Activated T-cell treated with anti-CD3 and anti-CD28 coated beads, Interleukin-2, amount 50 U/mL, for 72 hours (primary cell): Measurements from ENCODE around the gene CDH24. TPM values are rescaled to one million over a fixed set of nuclear protein-coding genes. Genes with fewer than 3 reads are reported as not detected.
A peak's percentile ranks its signal among the peaks of the same experiment; 100 is the strongest.
"Not testable (repeated sequence)": the region's sequence is repeated elsewhere in the genome, so short reads cannot be mapped to it uniquely, and the experiment has no call there.

Experiments used
- ATAC-seq, 2 donors: fragments of 150-1000 bp; cut with Tn5 transposase; replicated peaks in 1 of 2; 2 replicates each; pipeline ENCODE4 v1.10.0; 2021; ENCODE audit warnings: moderate library complexity in 2 of 2, mild to moderate bottlenecking in 1 of 2
- DNase-seq, 2 donors: peaks; one replicate each; pipeline ENCODE4 v3.0.0; 2021 to 2022; ENCODE audit warnings: mixed read lengths in 1 of 2
- H3K27ac Mint-ChIP-seq: one replicate; pipeline ENCODE4 v1.8.0; 2022; ENCODE audit warnings: mild to moderate bottlenecking, moderate library complexity, mixed read lengths
- H3K27me3 Mint-ChIP-seq: one replicate; pipeline ENCODE4 v1.8.0; 2022; ENCODE audit warnings: low read depth, mixed read lengths
- H3K36me3 Mint-ChIP-seq, 2 donors: one replicate each; pipeline ENCODE4 v1.8.0; 2022; ENCODE audit warnings: mixed read lengths in 2 of 2, mild to moderate bottlenecking in 1 of 2; ENCODE audit not compliant: insufficient read depth in 2 of 2
- H3K4me1 Mint-ChIP-seq: one replicate; pipeline ENCODE4 v1.8.0; 2022; ENCODE audit warnings: low read depth, mixed read lengths
- H3K4me3 Mint-ChIP-seq, 2 donors: one replicate each; pipeline ENCODE4 v1.8.0; 2022; ENCODE audit warnings: mild to moderate bottlenecking in 2 of 2, mixed read lengths in 2 of 2, moderate library complexity in 2 of 2
- H3K9me3 Mint-ChIP-seq, 2 donors: one replicate each; pipeline ENCODE4 v1.8.0; 2022; ENCODE audit warnings: mixed read lengths in 2 of 2
- total RNA-seq, 2 donors: library from RNA; stranded (reverse); gene quantifications; one replicate each; pipeline ENCODE4 v1.2.3, GENCODE V29; 2022

Gene CDH24
- total RNA-seq, 2 donors from 2014 or later = 0.82 to 1.5 TPM

- peak overlapping the region; percentile 25 for H3K27ac Mint-ChIP-seq
- ATAC-seq (no peak), DNase-seq (no peak)
- H3K9me3 Mint-ChIP-seq = no peaks in the 10 kb centered on the region
- H3K4me3 Mint-ChIP-seq = peak overlapping the region in 1 of 2 donors; percentile 13
- H3K27me3 Mint-ChIP-seq = no peaks in the 10 kb centered on the region
- H3K4me1 Mint-ChIP-seq = peaks cover 72% of the 10 kb centered on the region
- peaks cover 3 to 21% of the 10 kb centered on the region in 2 donors for H3K36me3 Mint-ChIP-seq
Measured at GRCh38 chr14:23023795-23024152, 33.5 kb downstream of the CDH24 start.

GRCh38 chr14:23023022-23023794, 34.1 kb downstream of the CDH24 start:
- peaks cover 2 to 21% of the 10 kb centered on the region in 2 donors for H3K36me3 Mint-ChIP-seq
- peak overlapping the region; percentile 16 to 60 for H3K4me3 Mint-ChIP-seq
- no peaks in the 10 kb centered on the region for H3K9me3 Mint-ChIP-seq
- DNase-seq (no peak), ATAC-seq (no peak)
- H3K4me1 Mint-ChIP-seq = peaks cover 68% of the 10 kb centered on the region
- no peaks in the 10 kb centered on the region for H3K27me3 Mint-ChIP-seq
- peak overlapping the region; percentile 58 for H3K27ac Mint-ChIP-seq

DNA sequence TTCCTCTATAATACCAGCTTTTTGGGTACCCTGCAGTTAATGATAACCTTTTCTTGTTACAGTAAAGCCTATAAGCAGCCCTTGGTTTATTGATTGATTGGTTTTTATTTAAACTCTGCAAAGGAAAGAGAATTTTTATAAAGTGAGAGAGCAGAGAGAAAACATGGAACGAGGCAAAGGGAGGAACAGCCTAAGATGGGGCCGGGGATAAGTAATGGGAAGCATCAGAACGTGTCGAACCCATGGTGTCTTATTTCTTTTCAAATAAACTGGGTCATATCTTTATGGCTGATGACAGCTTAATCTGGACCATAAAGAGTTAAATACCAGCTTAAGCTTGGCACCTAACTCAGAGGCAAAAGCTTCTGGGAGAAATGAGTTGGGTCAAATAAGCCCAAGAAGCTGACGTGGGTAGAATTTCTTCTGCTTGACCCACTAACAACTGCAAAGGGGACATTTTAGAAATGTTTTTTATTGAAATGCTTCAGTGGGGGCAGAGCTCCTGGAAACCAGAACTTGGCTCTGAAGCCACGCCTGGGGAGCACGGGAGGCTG, 35.4 kb downstream of the CDH24 start:
- H3K4me1 Mint-ChIP-seq = peaks cover 60% of the 10 kb centered on the region
- ATAC-seq (no peak), DNase-seq (no peak)
- H3K27ac Mint-ChIP-seq = peak overlapping the region; percentile 50
- H3K27me3 Mint-ChIP-seq = no peaks in the 10 kb centered on the region
- no peaks in the 10 kb centered on the region for H3K9me3 Mint-ChIP-seq
- H3K4me3 Mint-ChIP-seq = peak overlapping the region; percentile 53 to 60
- peaks cover 0 to 15% of the 10 kb centered on the region in 2 donors for H3K36me3 Mint-ChIP-seq

- DNase-seq (no peak), ATAC-seq (peak in 1 of 2 donors; percentile 9)
- peak overlapping the region; percentile 50 for H3K27ac Mint-ChIP-seq
- no peaks in the 10 kb centered on the region for H3K9me3 Mint-ChIP-seq
- peaks cover 0 to 15% of the 10 kb centered on the region in 2 donors for H3K36me3 Mint-ChIP-seq
- no peaks in the 10 kb centered on the region for H3K27me3 Mint-ChIP-seq
- H3K4me1 Mint-ChIP-seq = peaks cover 60% of the 10 kb centered on the region
- H3K4me3 Mint-ChIP-seq = peak overlapping the region; percentile 53 to 60
Measured at GRCh38 chr14:23021434-23021833, 35.9 kb downstream of the CDH24 start.

GRCh38 chr14:23020143-23021128, 36.9 kb downstream of the CDH24 start:
- H3K27ac Mint-ChIP-seq = peak overlapping the region; percentile 23
- ATAC-seq = peak; percentile 41 to 66
- H3K27me3 Mint-ChIP-seq = no peaks in the 10 kb centered on the region
- no peak for DNase-seq
- peaks cover 0 to 11% of the 10 kb centered on the region in 2 donors for H3K36me3 Mint-ChIP-seq
- peak overlapping the region; percentile 49 to 60 for H3K4me3 Mint-ChIP-seq
- H3K9me3 Mint-ChIP-seq = no peaks in the 10 kb centered on the region
- peaks cover 58% of the 10 kb centered on the region for H3K4me1 Mint-ChIP-seq

DNA sequence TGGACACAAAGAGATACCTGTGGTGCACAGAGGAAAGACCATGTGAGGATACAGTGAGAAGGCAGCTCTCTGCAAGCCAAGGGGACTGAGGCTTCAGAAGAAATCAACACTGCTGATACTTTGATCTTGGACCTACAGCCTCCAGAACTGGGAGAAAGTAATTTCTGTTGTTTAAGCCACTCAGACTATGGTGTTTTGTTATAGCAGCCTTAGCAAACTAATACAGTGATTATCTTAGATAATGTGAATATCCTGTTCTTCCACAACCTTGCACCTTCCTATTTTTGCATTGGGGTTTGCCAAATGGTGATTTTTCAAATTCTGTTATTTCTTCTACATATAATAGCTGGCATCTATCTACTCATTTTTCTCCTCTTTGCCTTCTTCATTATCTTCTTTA, 39.2 kb downstream of the CDH24 start:
- Mint-ChIP-seq H3K4me1 (peaks cover 36% of the 10 kb centered on the region), H3K27me3 (no peaks in the 10 kb centered on the region), H3K9me3 (no peaks in the 10 kb centered on the region), H3K36me3 (no peaks in the 10 kb centered on the region), H3K4me3 (no peak overlapping the region), H3K27ac (no peak overlapping the region)
- ATAC-seq (no peak), DNase-seq (no peak)

- DNase-seq = no peak
- Mint-ChIP-seq H3K27me3 (no peaks in the 10 kb centered on the region), H3K36me3 (no peaks in the 10 kb centered on the region), H3K4me1 (peaks cover 28% of the 10 kb centered on the region), H3K9me3 (no peaks in the 10 kb centered on the region), H3K27ac (no peak overlapping the region), H3K4me3 (no peak overlapping the region)
- no peak for ATAC-seq
Measured at GRCh38 chr14:23017091-23017490, 40.2 kb downstream of the CDH24 start.

DNA sequence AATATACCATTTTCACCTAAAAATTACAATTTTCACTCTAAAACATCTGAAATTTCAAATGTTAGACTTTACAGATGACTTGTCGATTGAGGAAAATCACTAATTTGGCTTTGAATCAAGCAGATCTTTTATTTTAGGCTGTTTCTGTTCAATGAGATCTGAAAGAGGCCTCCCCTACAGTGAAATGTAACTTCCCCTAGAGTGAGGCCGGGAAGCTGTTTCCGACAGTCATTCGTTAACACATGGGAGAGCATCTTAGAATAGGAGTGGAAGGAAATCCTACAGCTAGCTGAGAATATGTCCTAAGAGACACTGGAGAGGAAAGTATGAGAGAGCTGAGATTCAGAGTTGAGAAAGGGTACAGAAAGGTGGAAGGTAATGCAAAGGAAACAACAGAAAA, 41.7 kb downstream of the CDH24 start:
- no peaks in the 10 kb centered on the region for H3K36me3 Mint-ChIP-seq
- no peak overlapping the region for H3K27ac Mint-ChIP-seq
- peaks cover 21% of the 10 kb centered on the region for H3K4me1 Mint-ChIP-seq
- ATAC-seq (peak in 1 of 2 donors; percentile 17), DNase-seq (no peak)
- no peaks in the 10 kb centered on the region for H3K27me3 Mint-ChIP-seq
- H3K4me3 Mint-ChIP-seq = peak overlapping the region; percentile 37 to 43
- H3K9me3 Mint-ChIP-seq = no peaks in the 10 kb centered on the region

DNA sequence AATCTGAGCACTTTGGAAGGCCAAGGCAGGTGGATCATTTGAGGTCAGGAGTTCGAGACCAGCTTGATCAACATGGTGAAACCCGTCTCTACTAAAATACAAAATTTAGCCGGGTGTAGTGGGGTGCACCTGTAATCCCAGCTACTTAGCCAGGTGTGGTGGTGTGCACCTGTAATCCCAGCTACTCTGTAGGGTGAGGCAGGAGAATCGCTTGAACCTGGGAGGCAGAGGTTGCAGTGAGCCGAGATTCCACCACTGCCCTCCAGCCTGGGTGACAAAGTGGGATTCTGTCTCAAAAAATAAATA, 43.6 kb downstream of the CDH24 start:
- DNase-seq = not testable (repeated sequence)

GRCh38 chr14:23013054-23013748, 44.1 kb downstream of the CDH24 start:
- no peak overlapping the region for H3K27ac Mint-ChIP-seq
- no peaks in the 10 kb centered on the region for H3K9me3 Mint-ChIP-seq
- H3K4me3 Mint-ChIP-seq = no peak overlapping the region
- ATAC-seq (no peak), DNase-seq (no peak)
- peaks cover 26% of the 10 kb centered on the region for H3K4me1 Mint-ChIP-seq
- no peaks in the 10 kb centered on the region for H3K36me3 Mint-ChIP-seq
- H3K27me3 Mint-ChIP-seq = no peaks in the 10 kb centered on the region

More for the DNA sequence above, 43.6 kb downstream of the CDH24 start:
- not testable (repeated sequence) for H3K9me3 Mint-ChIP-seq, H3K4me3 Mint-ChIP-seq, ATAC-seq, H3K36me3 Mint-ChIP-seq, H3K27ac Mint-ChIP-seq, H3K27me3 Mint-ChIP-seq
- H3K4me1 Mint-ChIP-seq = peaks cover 21% of the 10 kb centered on the region

GRCh38 chr14:23009939-23010726, 47.2 kb downstream of the CDH24 start, which contains the start of gene C14orf93:
C14orf93 (minus strand) TSS chr14:23010143; CDS start chr14:22999023, 11,120 bp downstream.
- no peaks in the 10 kb centered on the region for H3K36me3 Mint-ChIP-seq
- ATAC-seq = peak; percentile 31 to 47
- H3K4me1 Mint-ChIP-seq = peaks cover 43% of the 10 kb centered on the region

DNA sequence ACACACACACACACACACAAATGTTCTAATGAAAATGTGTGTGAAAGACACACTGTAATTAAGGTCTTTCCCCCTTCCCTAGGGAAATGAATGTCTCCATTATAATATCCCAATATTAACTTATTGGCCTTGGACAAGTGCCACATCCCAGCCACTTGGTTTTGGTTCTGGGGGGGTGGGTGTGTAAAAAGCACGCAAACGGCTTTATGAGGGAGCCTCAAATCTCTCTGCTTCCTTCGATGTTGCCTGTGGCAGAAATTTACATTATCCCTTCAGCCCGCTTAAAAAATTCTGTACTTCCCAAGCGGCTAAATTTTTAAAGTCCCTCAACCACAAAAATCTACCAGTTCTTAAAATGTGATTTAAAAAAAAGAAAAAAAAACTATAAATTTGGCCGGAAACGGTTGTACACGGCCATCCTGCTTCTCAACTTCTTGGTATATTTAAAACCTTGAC, 47.8 kb downstream of the CDH24 start:
- H3K9me3 Mint-ChIP-seq = no peaks in the 10 kb centered on the region
- H3K27me3 Mint-ChIP-seq = no peaks in the 10 kb centered on the region
- peaks cover 47% of the 10 kb centered on the region for H3K4me1 Mint-ChIP-seq
- peak overlapping the region; percentile 95 for H3K27ac Mint-ChIP-seq
- peak overlapping the region; percentile 96 to 100 for H3K4me3 Mint-ChIP-seq
- H3K36me3 Mint-ChIP-seq = no peaks in the 10 kb centered on the region
- ATAC-seq (no peak), DNase-seq (no peak)

More at GRCh38 chr14:23009939-23010726, 47.2 kb downstream of the CDH24 start, which contains the start of gene C14orf93:
- peak within 1 kb of the TSS; percentile 96 to 100 for H3K4me3 Mint-ChIP-seq
- H3K9me3 Mint-ChIP-seq = no peaks in the 10 kb centered on the region
- peak within 1 kb of the TSS; percentile 95 for H3K27ac Mint-ChIP-seq
- peak; percentile 90 for DNase-seq
- H3K27me3 Mint-ChIP-seq = no peaks in the 10 kb centered on the region
